GM12891 (cell line): ENCODE data around the gene SHANK2.

Source experiments
- PAX5 ChIP-seq: IDR thresholded peaks from 2 replicates; pipeline ENCODE4 v1.6.1; 2011; ENCODE audit warnings: low read length, moderate library complexity, mild to moderate bottlenecking; ENCODE audit not compliant: insufficient read depth, severe bottlenecking
- POLR2A ChIP-seq: IDR thresholded peaks from 2 replicates; pipeline ENCODE4 v1.6.1; 2011; ENCODE audit warnings: low read depth, low read length, control low read depth
- POLR2AphosphoS5 ChIP-seq: IDR thresholded peaks from 2 replicates; pipeline ENCODE4 v1.6.1; 2011; ENCODE audit warnings: low read depth, low read length, control low read depth
- POU2F2 ChIP-seq: IDR thresholded peaks from 2 replicates; pipeline ENCODE4 v1.6.1; 2011; ENCODE audit warnings: low read depth, mild to moderate bottlenecking, control low read depth, low read length, moderate library complexity
- TAF1 ChIP-seq: IDR thresholded peaks from 2 replicates; pipeline ENCODE4 v1.6.1; 2011; ENCODE audit warnings: low read depth, low read length, control low read depth

- TF ChIP-seq POLR2A = no peak
- TF ChIP-seq POLR2AphosphoS5 = no peak
- TF ChIP-seq PAX5 = no peak
- TF ChIP-seq POU2F2 = no peak
- no peak for TF ChIP-seq TAF1
Measured at GRCh38 chr11:71253794-71254193, 1.4 kb upstream of the SHANK2 start.
